SHP77 treated with DMSO at 0.1 percent for 48 hours (cell line): ENCODE measurements around the gene VPS37C.
A peak's percentile ranks its signal among the peaks of the same experiment; 100 is the strongest.
"Not testable (repeated sequence)": the region's sequence is repeated elsewhere in the genome, so short reads cannot be mapped to it uniquely, and the experiment has no call there.

Experiments used
- DNase-seq: peaks from one replicate; lab custom pipeline; 2025; lab: John Stamatoyannopoulos, UW

The VPS37C gene

DNA sequence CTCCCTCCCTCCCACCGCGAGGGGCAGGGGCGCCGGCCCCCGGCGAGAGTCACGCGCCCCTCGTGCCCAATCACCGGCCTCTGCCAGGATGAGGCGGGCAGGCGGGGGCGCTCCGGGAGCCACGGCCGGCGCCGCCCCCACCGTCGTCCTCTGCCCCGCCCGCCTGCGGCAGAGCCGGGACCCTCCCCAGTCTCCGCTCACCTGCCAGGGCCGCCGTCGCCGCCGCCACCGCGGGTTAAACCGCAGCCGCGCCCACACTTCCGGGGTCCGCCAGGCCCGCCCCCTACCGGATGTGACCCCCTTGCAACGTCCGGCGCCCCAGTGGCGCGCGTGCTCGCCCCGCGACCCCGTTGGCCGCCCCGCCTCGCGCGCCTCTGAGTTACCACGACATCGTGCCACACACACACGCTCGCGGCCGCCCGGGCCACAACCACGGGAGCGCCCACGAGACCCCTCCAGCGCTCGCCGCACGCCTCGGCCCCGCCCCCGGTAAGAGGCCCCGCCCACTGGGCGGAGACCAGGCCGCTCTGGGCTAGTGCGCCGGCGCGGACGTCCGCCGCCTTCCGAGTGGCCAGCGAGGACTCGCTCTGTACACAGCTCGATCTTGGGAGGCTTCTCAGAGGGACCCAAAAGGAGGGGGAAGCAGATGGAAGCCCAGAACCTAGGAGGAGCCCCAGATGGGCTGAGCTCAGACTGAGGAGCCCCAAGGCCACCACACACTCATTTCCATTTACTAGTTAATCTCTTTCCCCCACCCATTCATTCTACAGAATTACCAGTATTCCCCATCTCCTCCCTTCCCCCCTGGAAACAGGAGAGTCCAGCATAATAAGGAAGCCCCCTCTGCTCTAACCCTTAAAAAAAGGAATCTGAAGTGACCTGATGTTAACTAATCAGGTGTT, at the start of gene VPS37C:
Gene VPS37C (minus strand): TSS at position 237 of the 902 bp plus-strand sequence. CDS start 22,597 bp downstream, outside the sequence.
- DNase-seq: peak; percentile 65

DNA sequence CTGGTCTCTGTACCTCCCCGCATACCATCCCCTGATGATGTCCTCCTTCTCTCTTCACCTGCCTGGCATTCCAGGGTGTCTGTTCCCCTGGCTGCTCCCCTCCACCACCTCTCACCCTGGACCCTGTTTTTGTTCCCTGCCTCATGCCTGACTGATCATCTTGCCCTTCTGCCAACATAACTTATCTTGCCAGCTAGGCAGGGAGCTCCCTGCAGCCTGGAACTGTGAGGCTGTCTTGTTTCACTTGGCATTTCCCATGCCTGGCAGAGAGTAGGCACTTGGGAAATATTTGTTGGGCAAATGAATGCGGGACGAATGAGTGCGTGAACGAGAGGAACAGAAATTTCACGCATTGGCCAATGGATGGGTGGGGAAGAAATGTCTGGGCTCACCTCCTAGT, 49.4 kb upstream of the VPS37C start:
- not testable (repeated sequence) for DNase-seq

GRCh38 chr11:61207636-61208310, 46.5 kb upstream of the VPS37C start:
- DNase-seq: not testable (repeated sequence)

DNA sequence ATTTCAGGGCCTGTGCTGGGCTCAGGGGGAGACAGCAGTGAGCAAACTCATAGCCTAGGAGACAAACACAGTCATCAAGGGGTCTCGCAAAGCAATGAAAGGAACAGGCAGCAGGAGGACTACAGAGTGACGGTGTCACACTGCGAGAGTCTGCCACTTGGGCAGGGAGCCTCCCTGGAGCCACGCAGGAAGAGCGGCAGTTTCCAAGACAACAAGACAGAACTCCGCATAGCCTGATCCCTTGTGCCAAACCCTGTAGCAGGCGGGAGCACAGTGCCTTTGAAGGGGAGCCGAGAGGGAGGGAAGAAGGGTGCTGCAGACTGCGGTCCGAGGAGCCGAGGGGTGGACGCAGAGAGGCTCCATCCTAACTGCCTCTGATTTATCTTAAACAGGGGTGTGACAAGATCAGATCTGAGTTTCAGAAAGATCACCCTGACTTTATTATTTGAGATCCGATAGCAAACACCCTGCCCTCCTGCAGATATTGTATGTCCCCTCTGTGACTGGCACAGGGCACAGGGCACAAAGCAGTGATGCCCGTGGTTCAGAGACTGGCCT, 43.4 kb upstream of the VPS37C start:
- DNase-seq: not testable (repeated sequence)

DNA sequence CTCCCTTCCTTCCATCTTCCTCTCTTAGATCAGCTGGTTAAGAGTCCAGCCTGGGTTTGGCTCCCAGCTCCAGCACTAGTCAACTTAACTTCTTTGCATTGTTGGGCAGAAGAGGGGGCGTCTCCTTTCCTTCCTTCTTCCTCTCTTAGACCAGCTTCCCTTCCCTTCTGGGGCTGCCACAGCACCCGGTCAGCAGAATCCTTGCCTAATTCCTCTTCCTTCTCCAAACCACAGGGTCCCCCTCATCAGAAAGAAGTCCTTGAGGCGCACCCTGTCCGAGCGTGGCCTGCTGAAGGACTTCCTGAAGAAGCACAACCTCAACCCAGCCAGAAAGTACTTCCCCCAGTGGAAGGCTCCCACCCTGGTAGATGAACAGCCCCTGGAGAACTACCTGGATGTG, 42.6 kb upstream of the VPS37C start:
- not testable (repeated sequence) for DNase-seq

DNA sequence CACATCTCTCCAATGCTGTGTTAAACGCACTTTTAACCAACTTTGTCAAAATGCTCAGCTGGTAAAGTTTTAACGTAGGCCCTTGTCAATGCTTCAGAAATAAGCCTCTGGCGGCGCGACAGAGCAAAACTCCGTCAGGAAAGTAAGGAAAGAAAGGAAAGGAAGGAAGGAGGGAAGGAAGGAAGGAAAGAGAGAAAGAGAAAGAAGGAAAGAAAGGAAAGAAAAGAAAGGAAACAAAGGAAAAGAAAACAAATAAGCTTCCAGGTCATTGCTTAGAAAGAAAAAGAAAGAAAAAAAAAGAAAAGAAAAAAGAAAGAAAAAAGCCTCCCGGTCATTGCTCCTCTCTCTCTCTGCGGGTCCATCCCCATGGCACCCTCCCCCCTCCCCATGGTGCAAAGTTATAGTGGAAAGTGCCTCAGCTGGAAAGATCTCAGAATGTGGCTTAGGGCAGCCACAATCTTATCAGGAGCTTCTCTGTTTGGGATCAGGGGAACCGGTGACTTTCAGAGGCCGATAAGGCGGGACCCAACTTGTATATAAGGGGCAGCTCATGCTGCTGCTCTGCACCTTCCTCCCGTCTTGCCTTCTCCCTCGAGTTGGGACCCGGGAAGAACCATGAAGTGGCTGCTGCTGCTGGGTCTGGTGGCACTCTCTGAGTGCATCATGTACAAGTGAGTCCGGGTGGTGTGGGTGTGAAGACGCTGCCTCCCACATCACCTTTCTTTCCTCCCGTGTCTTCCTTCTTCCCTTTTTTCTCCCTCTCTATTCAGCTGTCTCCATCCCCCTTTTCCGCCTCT, 41.9 kb upstream of the VPS37C start, which contains the start of gene PGA3:
Gene PGA3 (plus strand): TSS at position 566 of the 797 bp plus-strand sequence. CDS start 50 bp downstream, at position 616.
- not testable (repeated sequence) for DNase-seq

DNA sequence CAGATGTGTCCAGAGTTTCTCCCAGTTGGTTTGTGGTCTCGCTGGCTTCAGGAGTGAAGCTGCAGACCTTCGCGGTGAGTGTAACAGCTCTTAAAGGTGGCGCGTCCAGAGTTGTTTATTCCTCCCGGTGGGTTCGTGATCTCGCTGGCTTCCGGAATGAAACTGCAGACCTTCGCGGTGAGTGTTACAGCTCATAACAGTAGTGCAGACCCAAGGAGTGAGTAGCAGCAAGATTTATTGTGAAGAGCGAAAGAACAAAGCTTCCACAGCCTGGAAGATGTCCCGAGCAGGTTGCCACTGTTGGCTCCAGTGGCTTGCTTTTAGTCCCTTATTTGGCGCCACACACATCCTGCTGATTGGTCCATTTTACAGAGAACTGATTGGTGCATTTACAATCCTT, 40.2 kb upstream of the VPS37C start:
- no peak for DNase-seq

DNA sequence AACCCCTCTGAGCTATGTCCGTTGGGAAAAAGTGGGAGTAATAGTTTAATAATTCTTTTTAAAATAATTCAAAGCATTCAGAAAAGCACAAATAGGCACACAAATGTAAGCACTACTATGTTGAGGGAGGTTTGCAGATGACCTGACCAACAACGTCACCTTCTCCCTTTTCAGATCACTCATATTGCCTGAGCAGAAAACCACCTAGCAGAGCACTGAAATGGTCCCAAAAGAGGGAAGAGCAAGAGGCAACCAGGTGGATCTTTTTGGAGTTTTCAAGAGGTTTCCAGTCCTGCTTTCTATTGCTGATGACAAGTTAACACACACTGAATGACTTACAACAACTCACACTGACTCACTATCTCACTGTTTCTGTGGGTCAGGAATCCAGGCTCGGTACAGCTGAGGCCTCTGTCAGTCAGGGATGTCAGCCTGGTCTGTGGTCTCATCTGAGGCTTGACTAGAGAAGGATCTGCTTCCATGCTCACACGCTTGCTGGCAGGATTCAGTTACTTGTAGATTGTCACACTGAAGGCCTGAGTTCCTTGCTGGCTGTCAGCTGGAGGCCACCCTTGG, 37.8 kb upstream of the VPS37C start:
- DNase-seq: no peak

DNA sequence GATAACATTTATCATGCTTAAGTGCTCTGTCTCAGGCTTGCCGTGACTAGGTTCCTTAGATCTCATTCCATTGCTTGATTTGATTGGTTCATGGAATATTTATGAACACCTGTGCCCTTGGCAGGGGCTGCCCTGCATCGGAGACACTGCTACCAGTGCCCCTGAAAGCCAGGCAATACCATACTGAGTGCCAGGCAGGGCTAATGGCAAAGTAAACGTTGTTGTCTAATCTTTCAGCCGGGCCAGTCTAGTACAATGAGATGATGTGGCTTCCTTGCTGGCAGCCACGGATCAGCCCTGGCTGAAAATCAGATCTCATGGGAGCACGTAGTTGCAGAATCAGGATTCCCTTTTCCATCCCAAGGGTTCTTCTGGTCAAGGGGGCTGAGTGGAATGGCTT, 37.1 kb upstream of the VPS37C start:
- DNase-seq: no peak

DNA sequence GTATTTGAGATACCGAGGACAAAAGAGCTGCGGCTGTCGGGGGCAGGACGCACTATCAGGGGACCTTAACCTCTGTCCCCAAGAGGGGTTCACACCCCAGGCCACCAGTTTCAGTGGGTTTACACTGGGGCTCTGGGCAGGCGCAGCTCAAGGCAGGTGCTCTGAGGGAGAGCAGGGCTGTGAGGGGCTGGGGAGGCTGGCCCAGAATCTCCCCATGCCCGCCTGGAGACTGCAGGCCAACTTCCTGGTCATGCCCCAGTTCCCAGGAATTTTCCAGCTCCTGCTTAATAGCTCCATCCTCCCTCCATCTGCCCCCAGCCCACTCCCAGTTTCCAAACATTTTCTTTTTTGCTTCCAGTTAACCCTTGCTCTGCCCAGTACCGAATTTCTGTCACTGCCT, 34.5 kb upstream of the VPS37C start:
- DNase-seq: no peak

DNA sequence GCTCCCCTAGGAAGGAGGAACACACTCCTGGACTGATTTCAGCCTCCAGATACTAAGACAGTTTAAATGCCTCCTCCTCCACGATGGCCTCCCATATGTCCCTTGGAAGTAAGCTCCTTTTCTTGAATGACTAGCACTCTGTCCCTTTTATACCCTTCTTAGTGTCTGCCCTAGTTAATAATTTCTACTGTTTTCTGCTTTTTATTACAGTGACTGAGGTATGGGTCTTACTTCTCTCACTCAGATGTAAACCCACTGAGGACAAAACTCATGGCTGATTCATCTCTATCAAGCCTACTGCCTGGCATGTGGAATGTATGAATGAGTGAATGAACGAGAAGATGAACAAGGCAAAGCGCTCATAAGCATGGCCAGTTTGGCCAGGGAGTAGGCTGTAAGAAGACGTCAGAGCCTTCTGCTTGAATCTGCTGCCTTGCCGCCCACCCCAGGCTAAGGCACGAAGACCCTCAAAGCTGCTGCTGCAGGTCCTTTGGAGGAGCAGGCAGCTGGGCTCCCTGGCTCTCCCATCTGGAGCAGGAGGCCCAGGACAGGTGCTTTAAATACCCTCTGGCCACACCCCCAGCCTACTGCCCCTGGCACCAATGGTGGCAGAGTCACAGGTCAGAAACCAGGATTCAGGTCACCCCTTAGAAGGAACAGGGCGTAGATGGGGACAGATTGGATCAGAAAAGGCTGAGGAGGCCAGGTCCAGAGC, 33.9 kb upstream of the VPS37C start:
- no peak for DNase-seq

DNA sequence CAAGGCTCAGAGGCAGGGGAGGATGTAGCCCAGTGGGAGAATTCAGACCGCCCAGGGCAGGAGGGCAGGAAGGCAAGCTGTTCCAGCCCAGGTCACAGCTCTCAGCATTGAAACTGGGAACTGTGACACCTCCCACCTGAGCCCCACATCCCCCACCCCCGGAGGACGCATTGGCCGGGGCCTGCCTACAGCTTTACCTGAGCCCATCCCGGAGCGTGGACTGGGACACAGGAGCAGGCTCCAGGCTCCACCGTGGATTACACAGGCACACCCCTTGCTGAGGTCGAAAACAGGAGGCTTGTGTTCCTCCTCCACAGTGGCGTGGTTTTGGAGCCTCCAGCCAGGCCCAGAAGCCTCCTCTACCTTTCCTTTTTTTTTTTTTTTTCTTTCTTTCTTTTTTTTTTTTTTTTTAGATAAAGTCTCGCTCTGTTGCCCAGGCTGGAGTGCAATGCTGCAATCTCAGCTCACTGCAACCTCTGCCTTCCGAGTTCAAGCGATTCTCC, 33.0 kb upstream of the VPS37C start:
- no peak for DNase-seq

- DNase-seq: no peak
These were observed 32.4 kb upstream of the VPS37C start for GRCh38 chr11:61193596-61193995.

DNA sequence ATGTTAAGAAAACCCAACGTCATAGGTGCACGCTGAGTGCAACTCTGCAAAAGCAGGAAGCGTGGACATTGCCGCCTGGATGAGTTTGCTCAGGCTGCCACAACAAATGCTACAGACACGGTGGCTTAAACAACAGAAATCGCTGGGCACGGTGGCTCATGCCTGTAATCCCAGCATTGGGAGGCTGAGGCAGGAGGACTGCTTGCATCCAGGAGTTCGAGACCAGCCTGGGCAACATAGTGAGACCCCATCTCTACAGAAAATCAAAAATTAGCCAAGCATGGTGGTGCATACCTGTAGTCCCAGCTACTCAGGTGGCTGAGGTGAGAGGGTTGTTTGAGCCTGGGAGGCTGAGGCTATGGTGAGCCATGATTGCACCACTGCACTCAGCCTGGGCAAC, 28.7 kb upstream of the VPS37C start:
- no peak for DNase-seq

- peak; percentile 65 for DNase-seq
These were observed 26.4 kb upstream of the VPS37C start for GRCh38 chr11:61187505-61188130.

DNA sequence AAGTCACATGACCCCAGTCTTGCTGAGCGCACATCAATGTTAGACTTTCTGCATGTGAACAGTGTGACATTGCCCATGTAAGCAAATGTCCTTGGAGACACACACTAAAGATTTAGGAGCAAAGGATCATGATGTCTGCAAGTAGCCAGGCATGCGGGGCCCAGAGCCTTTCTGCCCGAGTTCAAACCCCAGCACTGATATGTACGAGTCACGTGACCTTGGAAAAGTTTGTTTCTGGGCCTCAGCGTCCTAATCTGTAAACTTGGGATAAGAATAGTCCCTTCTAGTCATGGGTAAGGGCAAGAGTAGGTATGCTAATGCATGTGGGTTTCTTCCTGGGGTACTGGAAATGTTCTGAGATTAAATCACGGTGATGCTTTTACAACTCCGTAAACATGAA, 25.3 kb upstream of the VPS37C start:
- DNase-seq: no peak

- DNase-seq: no peak
These were observed 22.4 kb upstream of the VPS37C start for GRCh38 chr11:61183645-61184044.

DNA sequence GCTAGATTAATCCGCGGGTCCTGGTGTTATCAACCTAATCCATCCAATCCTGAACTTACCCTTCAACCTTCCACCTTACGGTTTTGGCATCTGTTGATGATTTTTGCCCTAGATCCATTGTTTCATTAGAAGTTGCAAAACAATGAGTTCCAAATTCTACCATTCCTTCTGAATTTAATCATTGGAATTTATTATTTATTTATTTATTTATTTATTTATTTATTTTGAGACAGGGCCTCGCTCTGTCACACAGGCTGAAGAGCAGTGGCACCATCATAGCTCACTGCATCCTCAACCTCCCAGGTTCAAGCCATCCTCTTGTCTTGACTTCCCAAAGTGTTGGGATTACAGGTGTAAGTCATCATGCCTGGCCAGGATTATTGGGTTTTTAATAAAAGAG, 20.3 kb upstream of the VPS37C start:
- DNase-seq: no peak

DNA sequence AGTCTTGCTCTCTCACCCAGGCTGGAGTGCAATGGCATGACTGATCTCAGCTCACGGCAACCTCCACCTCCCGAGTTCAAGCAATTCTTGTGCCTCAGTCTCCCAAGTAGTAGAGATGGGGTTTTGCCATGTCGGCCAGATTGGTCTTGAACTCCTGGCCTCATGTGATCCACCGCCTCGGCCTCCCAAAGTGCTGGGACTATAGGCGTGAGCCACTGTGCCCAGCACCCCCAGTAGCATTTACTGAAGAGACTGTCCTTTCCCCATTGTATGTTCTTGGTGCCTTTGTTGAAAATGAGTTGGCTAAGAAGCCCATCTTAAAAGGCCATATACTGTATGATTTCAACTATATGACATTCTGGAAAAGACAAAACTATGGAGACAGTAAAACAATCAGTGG, 19.0 kb upstream of the VPS37C start:
- not testable (repeated sequence) for DNase-seq

DNA sequence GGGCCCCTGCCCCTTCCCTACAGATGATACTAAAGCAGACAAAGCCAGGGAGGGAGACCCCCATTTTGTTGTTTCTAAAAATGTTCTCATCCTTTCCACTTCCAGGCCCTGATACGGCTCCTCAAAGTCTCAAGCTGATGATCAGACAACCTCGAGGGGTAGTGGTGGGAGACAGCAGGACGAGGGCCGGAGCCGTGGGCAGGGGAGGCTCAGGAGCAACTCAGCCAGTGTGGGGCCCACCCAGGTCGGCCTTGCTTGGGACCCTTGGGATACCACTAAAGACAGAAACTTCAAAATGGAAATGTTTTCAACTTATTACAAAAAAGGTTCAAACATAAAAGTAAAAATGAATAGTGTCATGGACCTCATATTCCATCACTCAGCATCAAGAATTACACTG, 15.2 kb upstream of the VPS37C start:
- DNase-seq: no peak
